ENCODE results near the gene SSNA1. TPM values are rescaled to one million over a fixed set of nuclear protein-coding genes. Genes with fewer than 3 reads are reported as not detected.

Gene SSNA1
- total RNA-seq, 2 donors from 2014 or later: 114 to 124 TPM

DNA sequence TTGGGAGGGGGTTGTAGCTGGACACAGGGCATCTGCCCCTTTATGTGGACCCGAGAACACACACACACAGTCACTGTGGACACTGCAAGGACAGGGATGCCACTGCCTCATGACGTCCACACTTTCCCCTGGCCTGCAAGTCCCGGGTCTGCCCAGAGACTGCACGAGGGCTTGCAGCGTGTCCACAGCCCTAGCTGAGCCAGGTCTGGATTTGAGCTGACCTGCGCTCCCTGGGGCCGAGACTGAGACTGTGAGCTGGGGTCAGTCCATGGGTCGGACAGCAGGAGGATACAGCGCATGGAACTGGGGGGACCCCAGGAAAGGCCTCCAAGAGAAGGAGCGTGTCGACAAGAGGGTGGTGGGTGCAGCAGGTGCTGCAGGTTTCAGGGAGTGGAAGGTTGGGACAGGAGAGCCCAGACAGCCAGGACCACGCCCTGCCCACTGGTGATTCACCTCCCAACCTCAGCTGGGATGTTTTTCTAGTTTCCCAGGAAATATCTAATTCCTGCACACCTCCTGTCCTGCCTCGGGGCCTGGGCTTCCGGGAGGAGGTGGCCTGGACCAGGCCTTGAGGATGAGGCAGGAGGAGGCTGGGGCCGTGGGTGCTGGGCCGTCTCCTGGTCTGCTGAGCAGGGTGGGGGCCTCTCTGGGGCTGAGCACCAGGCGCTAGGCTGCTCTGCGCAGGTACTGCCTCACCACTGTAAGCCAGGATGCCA lies 38.0 kb downstream of the SSNA1 start:
- intact Hi-C loops (cut with DNase I): loop anchor here (5.0 kb wide), 1 partner anchor 109 kb away; no protein-coding TSS in a partner anchor
- Histone ChIP-seq H3K36me3 (no peaks in the 10 kb centered on the region), H3K4me1 (replicated peaks) (peaks cover 4% of the 10 kb centered on the region), H3K27me3 (replicated peaks; ENCODE audit: insufficient read depth) (peaks cover 4% of the 10 kb centered on the region), H3K9me3 (no peaks in the 10 kb centered on the region), H3K27ac (peak overlapping the region; percentile 66 to 79), H3K4me3 (no peak overlapping the region)
- 50% methylated on average over 18 of the region's 18 CpGs for WGBS
- TF ChIP-seq POLR2AphosphoS5 (IDR thresholded peaks at IDR 0.05) (no peak), POLR2A (IDR thresholded peaks at IDR 0.05) (no peak)
- TF ChIP-seq, protein P1, sequence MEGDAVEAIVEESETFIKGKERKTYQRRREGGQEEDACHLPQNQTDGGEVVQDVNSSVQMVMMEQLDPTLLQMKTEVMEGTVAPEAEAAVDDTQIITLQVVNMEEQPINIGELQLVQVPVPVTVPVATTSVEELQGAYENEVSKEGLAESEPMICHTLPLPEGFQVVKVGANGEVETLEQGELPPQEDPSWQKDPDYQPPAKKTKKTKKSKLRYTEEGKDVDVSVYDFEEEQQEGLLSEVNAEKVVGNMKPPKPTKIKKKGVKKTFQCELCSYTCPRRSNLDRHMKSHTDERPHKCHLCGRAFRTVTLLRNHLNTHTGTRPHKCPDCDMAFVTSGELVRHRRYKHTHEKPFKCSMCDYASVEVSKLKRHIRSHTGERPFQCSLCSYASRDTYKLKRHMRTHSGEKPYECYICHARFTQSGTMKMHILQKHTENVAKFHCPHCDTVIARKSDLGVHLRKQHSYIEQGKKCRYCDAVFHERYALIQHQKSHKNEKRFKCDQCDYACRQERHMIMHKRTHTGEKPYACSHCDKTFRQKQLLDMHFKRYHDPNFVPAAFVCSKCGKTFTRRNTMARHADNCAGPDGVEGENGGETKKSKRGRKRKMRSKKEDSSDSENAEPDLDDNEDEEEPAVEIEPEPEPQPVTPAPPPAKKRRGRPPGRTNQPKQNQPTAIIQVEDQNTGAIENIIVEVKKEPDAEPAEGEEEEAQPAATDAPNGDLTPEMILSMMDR (IDR thresholded peaks at IDR 0.05): no peak
- no peak for DNase-seq (ENCODE audit: low spot score)

DNA sequence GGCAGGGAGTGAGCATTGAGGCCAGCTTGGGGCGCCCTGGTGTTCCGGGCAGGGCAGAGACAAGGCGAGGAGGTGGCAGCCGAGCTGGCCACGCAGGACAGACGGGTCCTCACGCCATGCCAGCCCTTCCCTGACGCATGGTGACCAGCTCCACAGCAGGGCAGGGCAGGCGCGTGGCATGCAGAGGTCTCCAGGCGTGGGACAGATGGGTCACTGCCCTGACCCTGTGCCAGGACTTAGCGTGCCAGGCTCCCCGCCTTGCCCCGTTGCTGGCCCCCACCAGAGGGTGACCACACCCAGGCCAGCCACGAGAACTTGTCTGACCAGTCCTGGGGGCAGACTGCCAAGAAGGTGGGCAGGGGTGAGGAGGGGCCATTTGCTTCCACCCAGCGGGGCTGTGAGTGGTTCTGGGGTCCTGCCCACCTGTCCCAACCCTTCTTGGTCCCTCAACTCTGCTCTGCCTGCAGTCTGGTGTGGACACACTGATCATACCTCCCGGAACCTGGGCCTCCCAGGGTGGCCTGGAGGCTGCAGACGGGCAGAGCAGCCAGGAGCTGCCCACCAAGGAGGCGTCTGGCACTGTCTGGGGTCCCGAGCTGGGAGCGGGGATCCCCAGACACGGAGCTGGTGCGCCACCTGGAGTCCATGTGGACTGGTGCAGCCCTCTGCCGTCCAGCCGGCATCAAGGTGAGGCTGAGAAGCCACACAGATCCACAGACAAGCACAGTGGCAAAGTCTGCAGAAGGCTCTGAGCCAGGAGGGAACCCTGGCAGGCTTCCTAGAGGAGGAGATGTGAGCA lies 38.8 kb downstream of the SSNA1 start, which contains the start of gene RNF224:
RNF224 (plus strand) TSS at position 449 of the 799 bp plus-strand sequence. CDS start 834 bp downstream, outside the sequence.
- Histone ChIP-seq H3K4me3 (no peak within 1 kb of the TSS), H3K36me3 (no peaks in the 10 kb centered on the region), H3K9me3 (no peaks in the 10 kb centered on the region), H3K4me1 (replicated peaks) (peaks cover 4% of the 10 kb centered on the region), H3K27ac (peak within 1 kb of the TSS; percentile 66 to 79), H3K27me3 (replicated peaks; ENCODE audit: insufficient read depth) (peaks cover 4% of the 10 kb centered on the region)
- WGBS: 24% methylated on average over 23 of the region's 25 CpGs
- DNase-seq (ENCODE audit: low spot score): peak; percentile 79
- TF ChIP-seq POLR2A (IDR thresholded peaks at IDR 0.05): no peak
- TF ChIP-seq, protein P1 (IDR thresholded peaks at IDR 0.05): peak; percentile 57 to 98 (median 88)
- intact Hi-C loops (cut with DNase I): loop anchor here (5.0 kb wide), 1 partner anchor 110 kb away; no protein-coding TSS in a partner anchor

DNA sequence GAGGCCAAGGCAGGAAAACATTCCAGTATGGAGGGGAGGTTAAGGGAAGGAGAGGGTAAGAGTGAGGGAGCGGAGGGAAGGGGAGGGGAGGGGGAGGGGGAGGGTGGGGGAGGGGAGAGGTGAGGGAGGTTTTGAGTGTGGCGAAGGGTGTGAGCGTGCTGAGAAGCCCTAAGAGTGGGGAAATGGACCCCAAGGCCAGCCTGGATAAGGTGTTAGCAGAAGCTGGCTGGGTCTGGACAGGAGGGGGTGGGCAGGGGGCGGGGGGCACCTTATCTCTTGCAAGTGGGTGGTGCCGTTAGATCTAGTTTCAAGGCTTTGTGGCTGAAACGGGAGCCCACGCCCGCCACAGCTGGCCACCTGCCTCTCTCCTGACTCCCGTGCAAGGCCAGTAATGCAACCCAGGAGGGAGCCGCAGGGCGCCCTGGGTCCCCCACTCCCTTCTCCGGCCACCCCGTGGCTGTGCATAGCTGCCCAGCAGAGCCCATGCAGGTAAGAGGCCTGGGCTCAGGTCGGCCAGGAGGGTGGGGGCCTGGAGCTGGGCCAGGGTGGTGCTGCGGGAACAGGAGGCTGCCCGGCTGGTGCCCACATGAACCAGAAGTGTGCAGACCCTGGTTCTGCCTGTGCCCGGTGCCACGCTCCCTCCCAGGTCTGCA lies 39.5 kb downstream of the SSNA1 start:
- TF ChIP-seq, protein P1 (IDR thresholded peaks at IDR 0.05): no peak
- no peak for TF ChIP-seq POLR2A (IDR thresholded peaks at IDR 0.05)
- no peak for TF ChIP-seq POLR2AphosphoS5 (IDR thresholded peaks at IDR 0.05)
- H3K4me3 ChIP-seq: no peak overlapping the region
- H3K27me3 ChIP-seq (replicated peaks; ENCODE audit: insufficient read depth): peaks cover 4% of the 10 kb centered on the region
- intact Hi-C loops (cut with DNase I): loop anchor here (5.0 kb wide), 1 partner anchor 111 kb away; no protein-coding TSS in a partner anchor
- H3K27ac ChIP-seq: no peak overlapping the region
- H3K9me3 ChIP-seq: no peaks in the 10 kb centered on the region
- peaks cover 4% of the 10 kb centered on the region for H3K4me1 ChIP-seq (replicated peaks)
- H3K36me3 ChIP-seq: no peaks in the 10 kb centered on the region
- 37% methylated on average over 18 of the region's 18 CpGs for WGBS
- no peak for DNase-seq (ENCODE audit: low spot score)

DNA sequence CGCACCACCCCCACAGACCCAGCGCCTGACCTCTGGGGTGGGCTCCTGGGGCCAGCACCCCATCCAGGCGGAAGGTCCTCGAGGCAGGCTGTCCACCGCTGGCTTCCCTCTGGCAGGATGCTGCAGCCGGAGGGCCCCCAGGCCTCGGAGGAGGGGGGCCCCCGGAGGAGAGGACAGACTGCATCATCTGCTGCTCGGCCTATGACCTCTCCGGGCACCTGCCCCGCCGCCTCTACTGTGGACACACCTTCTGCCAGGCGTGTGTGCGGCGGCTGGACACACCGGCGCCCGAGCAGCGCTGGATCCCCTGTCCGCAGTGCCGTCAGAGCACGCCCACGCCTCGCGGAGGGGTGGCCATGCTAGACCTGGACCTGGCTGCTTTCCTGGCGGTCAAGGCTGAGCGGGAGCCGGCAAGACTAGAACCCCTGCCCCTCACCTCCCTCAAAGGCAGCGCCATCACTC lies 40.1 kb downstream of the SSNA1 start:
- Histone ChIP-seq H3K27ac (no peak overlapping the region), H3K9me3 (no peaks in the 10 kb centered on the region), H3K4me3 (no peak overlapping the region), H3K4me1 (replicated peaks) (peaks cover 4% of the 10 kb centered on the region), H3K27me3 (replicated peaks; ENCODE audit: insufficient read depth) (peaks cover 4% of the 10 kb centered on the region), H3K36me3 (no peaks in the 10 kb centered on the region)
- TF ChIP-seq POLR2AphosphoS5 (IDR thresholded peaks at IDR 0.05) (no peak), POLR2A (IDR thresholded peaks at IDR 0.05) (no peak)
- TF ChIP-seq, protein P1 (IDR thresholded peaks at IDR 0.05): no peak
- 60% methylated on average over 21 of the region's 29 CpGs for WGBS
- intact Hi-C loops (cut with DNase I): loop anchor here (5.0 kb wide), 1 partner anchor 111 kb away; no protein-coding TSS in a partner anchor
- no peak for DNase-seq (ENCODE audit: low spot score)
